Measurements from ENCODE around the gene BIRC2.

Gene BIRC2

DNA sequence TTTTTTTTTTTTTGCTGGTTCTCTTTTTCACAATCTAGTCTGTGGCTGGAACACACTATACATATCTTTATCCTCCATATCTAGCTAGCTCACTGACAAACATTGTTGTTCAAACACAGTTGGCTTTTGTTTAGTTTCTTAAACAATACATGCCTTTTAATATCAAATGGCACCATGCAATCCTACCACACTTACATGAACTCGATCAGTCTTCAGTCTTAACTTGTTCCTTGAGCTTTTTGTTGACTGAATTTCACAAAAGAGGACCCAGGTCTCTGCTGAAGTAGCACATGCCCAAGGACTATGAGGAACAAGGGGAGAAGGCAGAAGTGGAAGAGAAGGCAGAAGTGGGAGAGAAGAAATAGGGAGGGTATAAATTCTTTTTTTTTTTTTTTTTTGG, 80.1 kb downstream of the BIRC2 start:
- no peak overlapping the region for H3K27ac ChIP-seq
- H3K36me3 ChIP-seq: peaks cover 7% of the 10 kb centered on the region

More for the DNA sequence above, 80.1 kb downstream of the BIRC2 start:
- DNase-seq: no peak
- Histone ChIP-seq H3K9me3 (ENCODE audit: severe bottlenecking) (no peaks in the 10 kb centered on the region), H3K27me3 (ENCODE audit: insufficient read depth, low read depth, severe bottlenecking) (no peaks in the 10 kb centered on the region), H3K4me3 (ENCODE audit: low read depth, low read length) (no peak overlapping the region)
- TF ChIP-seq, protein P1, sequence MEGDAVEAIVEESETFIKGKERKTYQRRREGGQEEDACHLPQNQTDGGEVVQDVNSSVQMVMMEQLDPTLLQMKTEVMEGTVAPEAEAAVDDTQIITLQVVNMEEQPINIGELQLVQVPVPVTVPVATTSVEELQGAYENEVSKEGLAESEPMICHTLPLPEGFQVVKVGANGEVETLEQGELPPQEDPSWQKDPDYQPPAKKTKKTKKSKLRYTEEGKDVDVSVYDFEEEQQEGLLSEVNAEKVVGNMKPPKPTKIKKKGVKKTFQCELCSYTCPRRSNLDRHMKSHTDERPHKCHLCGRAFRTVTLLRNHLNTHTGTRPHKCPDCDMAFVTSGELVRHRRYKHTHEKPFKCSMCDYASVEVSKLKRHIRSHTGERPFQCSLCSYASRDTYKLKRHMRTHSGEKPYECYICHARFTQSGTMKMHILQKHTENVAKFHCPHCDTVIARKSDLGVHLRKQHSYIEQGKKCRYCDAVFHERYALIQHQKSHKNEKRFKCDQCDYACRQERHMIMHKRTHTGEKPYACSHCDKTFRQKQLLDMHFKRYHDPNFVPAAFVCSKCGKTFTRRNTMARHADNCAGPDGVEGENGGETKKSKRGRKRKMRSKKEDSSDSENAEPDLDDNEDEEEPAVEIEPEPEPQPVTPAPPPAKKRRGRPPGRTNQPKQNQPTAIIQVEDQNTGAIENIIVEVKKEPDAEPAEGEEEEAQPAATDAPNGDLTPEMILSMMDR (IDR thresholded peaks at IDR 0.05; ENCODE audit: low read depth, low read length): no peak
